ENCODE data around the gene CDNF. TPM values are rescaled to one million over a fixed set of nuclear protein-coding genes. Genes with fewer than 3 reads are reported as not detected.

CDNF gene
- total and polyA plus RNA-seq, 2 donors (not counting 3 experiments of a cell fraction or from before 2014, with no cell fraction given) = 0.40 to 0.58 TPM

DNA sequence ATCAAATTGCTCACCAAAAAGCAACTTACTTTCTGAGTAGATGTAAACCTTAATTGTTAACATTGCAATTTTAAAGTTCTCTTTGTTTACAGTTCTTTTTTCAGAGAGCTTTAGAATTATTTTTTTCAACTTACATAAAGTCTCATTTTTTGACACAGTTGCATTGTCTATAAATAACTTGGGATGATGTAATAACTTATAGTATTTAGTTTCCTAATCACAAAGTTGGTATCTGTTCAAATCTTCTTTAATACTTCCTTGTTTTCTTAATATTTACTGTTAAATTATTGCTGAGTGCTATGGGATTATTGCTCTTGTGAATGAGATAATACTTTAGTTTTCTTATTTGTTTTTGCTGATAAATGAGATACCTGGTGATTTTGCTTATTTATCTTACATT, 21.9 kb upstream of the CDNF start:
- no peaks in the 10 kb centered on the region for H3K79me2 ChIP-seq (ENCODE audit: control insufficient read depth, insufficient read depth, low read length)
- TF ChIP-seq MYC (IDR thresholded peaks at IDR 0.05; ENCODE audit: low read depth, low read length) (no peak), POLR2AphosphoS5 (IDR thresholded peaks at IDR 0.05; ENCODE audit: insufficient read depth, low read depth, low read length) (no peak), FOS (IDR thresholded peaks at IDR 0.05; ENCODE audit: borderline replicate concordance, insufficient read depth, low read length) (no peak), POLR2A (IDR thresholded peaks at IDR 0.05; ENCODE audit: low read depth, low read length) (no peak), JUN (IDR thresholded peaks at IDR 0.05; ENCODE audit: borderline replicate concordance, insufficient read depth, insufficient read length, low read depth) (no peak), EZH2 (IDR thresholded peaks at IDR 0.05; ENCODE audit: borderline replicate concordance, low read depth, low read length, severe bottlenecking) (no peak), GATA2 (IDR thresholded peaks at IDR 0.05; ENCODE audit: insufficient read depth, insufficient read length, low read depth, low read length) (no peak)
- TF ChIP-seq, protein P1, sequence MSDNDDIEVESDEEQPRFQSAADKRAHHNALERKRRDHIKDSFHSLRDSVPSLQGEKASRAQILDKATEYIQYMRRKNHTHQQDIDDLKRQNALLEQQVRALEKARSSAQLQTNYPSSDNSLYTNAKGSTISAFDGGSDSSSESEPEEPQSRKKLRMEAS (IDR thresholded peaks at IDR 0.05; ENCODE audit: insufficient read depth, insufficient read length) = no peak
- TF ChIP-seq, protein P2, sequence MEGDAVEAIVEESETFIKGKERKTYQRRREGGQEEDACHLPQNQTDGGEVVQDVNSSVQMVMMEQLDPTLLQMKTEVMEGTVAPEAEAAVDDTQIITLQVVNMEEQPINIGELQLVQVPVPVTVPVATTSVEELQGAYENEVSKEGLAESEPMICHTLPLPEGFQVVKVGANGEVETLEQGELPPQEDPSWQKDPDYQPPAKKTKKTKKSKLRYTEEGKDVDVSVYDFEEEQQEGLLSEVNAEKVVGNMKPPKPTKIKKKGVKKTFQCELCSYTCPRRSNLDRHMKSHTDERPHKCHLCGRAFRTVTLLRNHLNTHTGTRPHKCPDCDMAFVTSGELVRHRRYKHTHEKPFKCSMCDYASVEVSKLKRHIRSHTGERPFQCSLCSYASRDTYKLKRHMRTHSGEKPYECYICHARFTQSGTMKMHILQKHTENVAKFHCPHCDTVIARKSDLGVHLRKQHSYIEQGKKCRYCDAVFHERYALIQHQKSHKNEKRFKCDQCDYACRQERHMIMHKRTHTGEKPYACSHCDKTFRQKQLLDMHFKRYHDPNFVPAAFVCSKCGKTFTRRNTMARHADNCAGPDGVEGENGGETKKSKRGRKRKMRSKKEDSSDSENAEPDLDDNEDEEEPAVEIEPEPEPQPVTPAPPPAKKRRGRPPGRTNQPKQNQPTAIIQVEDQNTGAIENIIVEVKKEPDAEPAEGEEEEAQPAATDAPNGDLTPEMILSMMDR (IDR thresholded peaks at IDR 0.05; ENCODE audit: extremely low read depth in 1 of 2, insufficient read depth in 1 of 2, low read depth in 1 of 2, low read length in 2 of 2) = no peak
- FAIRE-seq (no peak), DNase-seq (ENCODE audit: low read depth, low spot score) (no peak)
- H3K4me2 ChIP-seq (ENCODE audit: insufficient read depth, low read length) = no peak overlapping the region
- peaks cover 0 to 4% of the 10 kb centered on the region in 2 experiments for H3K36me3 ChIP-seq (ENCODE audit: control insufficient read depth in 2 of 2, extremely low read depth in 1 of 2, insufficient read depth in 2 of 2, low read length in 2 of 2)
- no TSS peak for BruUV-seq (replicated peaks)
- dilution Hi-C loops (cut with MboI; ENCODE audit: extremely low pct_ligation_motif_present, low sequenced_read_pairs) (no loop called here), intact Hi-C loops (cut with micrococcal nuclease) (no loop called here)
- H3K27me3 ChIP-seq (ENCODE audit: control insufficient read depth in 2 of 2, insufficient read depth in 2 of 2, low read length in 2 of 2) = no peaks in the 10 kb centered on the region
- H3K9ac ChIP-seq (replicated peaks; ENCODE audit: extremely low read depth, insufficient read depth, low read length) = no peak overlapping the region
- no peaks in the 10 kb centered on the region for H4K20me1 ChIP-seq (replicated peaks; ENCODE audit: control insufficient read depth, extremely low read depth, insufficient read depth, low read length)
- no peaks in the 10 kb centered on the region for H3K9me1 ChIP-seq (replicated peaks; ENCODE audit: control insufficient read depth, extremely low read depth, insufficient read depth, low read length)
- no peak overlapping the region for H3K4me3 ChIP-seq (replicated peaks in 1 of 3; ENCODE audit: insufficient read depth in 1 of 3, low read depth in 1 of 3, low read length in 3 of 3)
- H3K27ac ChIP-seq (ENCODE audit: insufficient read depth, low read depth, low read length) = no peak overlapping the region
- H3K9me3 ChIP-seq (replicated peaks; ENCODE audit: control insufficient read depth, insufficient read depth, low read length) = no peaks in the 10 kb centered on the region
- no peaks in the 10 kb centered on the region for H3K4me1 ChIP-seq (ENCODE audit: control insufficient read depth, extremely low read depth, insufficient read depth, low read length)
- H2AFZ ChIP-seq (ENCODE audit: low read depth, low read length) = no peak overlapping the region
- ChIA-PET POLR2A (no interaction called here), CTCF (interaction anchor here (1.0 to 1.5 kb wide), 2 partner anchors 12 to 361 kb away, joined by 3 read pairs; no protein-coding TSS in a partner anchor)
